IPS DF 19.7 (cell line): ENCODE data around the gene TRIP6.

Source experiments
- DNase-seq: peaks from one replicate; pipeline ENCODE4 v3.0.0-alpha.2; 2013; ENCODE audit warnings: low read depth, low spot score

Gene TRIP6

GRCh38 chr7:100867040-100867775 is at the start of gene TRIP6:
Gene TRIP6 (plus strand): TSS chr7:100867387. CDS start chr7:100867498, 111 bp downstream.
- no peak for DNase-seq

GRCh38 chr7:100818366-100818765 is 48.8 kb upstream of the TRIP6 start:
- DNase-seq = no peak

- DNase-seq = no peak
Observed at GRCh38 chr7:100818825-100819224, 48.4 kb upstream of the TRIP6 start.

GRCh38 chr7:100819586-100819985 is 47.6 kb upstream of the TRIP6 start:
- DNase-seq = no peak

GRCh38 chr7:100822236-100823139 is 44.7 kb upstream of the TRIP6 start:
- DNase-seq = no peak

GRCh38 chr7:100823140-100823525 is 44.1 kb upstream of the TRIP6 start:
- no peak for DNase-seq

GRCh38 chr7:100823534-100823933 is 43.7 kb upstream of the TRIP6 start:
- DNase-seq = no peak

GRCh38 chr7:100824499-100825214 is 42.5 kb upstream of the TRIP6 start:
- no peak for DNase-seq

- DNase-seq = no peak
Observed at GRCh38 chr7:100825215-100825671, 41.9 kb upstream of the TRIP6 start.

GRCh38 chr7:100825751-100826513 is 41.3 kb upstream of the TRIP6 start:
- no peak for DNase-seq

GRCh38 chr7:100826514-100827329 is 40.5 kb upstream of the TRIP6 start:
- DNase-seq = no peak

GRCh38 chr7:100827330-100828226 is 39.6 kb upstream of the TRIP6 start, which contains the start of gene EPHB4:
Gene EPHB4 (minus strand): TSS chr7:100827523. CDS start chr7:100827030, 493 bp downstream.
- no peak for DNase-seq

- DNase-seq = no peak
Observed at GRCh38 chr7:100829150-100829716, 38.0 kb upstream of the TRIP6 start.

- DNase-seq = no peak
Observed at GRCh38 chr7:100830396-100830795, 36.8 kb upstream of the TRIP6 start.

GRCh38 chr7:100832281-100832633 is 34.9 kb upstream of the TRIP6 start:
- no peak for DNase-seq

- DNase-seq = peak; percentile 94
Observed at GRCh38 chr7:100835903-100836811, 31.0 kb upstream of the TRIP6 start.

GRCh38 chr7:100836812-100837098 is 30.4 kb upstream of the TRIP6 start:
- no peak for DNase-seq
